Inflammatory macrophage (primary cell): ENCODE measurements around the gene R3HDM1.
A peak's percentile ranks its signal among the peaks of the same experiment; 100 is the strongest.
"Not testable (repeated sequence)": the region's sequence is repeated elsewhere in the genome, so short reads cannot be mapped to it uniquely, and the experiment has no call there.

ENCODE experiments used
- DNase-seq, 2 donors: peaks; one replicate each; pipeline ENCODE4 v3.0.0-alpha.2; 2020 to 2022

The R3HDM1 gene

GRCh38 chr2:135573620-135574019, 42.3 kb downstream of the R3HDM1 start:
- DNase-seq: no peak

GRCh38 chr2:135581282-135581681, 50.0 kb downstream of the R3HDM1 start:
- no peak for DNase-seq

DNA sequence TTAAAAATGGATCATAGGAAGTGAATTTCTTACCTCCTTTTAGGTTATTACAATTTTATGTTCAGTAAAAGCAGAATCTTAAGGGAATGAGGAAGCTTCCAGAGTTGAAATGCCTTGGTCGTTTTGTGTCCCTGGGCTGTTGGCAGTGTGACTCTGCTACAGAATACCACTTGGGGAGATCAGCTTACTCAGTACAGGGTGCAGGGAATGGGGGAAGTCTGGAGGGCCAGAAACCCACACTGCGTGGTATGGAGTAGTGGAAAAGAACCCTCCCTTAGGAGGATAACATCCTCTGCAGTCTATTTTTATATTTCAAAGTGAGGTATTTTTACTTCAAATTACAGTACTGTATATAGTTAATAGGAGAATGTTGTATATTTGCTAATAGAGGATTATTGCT, 51.1 kb downstream of the R3HDM1 start:
- DNase-seq: peak; percentile 18 to 20

DNA sequence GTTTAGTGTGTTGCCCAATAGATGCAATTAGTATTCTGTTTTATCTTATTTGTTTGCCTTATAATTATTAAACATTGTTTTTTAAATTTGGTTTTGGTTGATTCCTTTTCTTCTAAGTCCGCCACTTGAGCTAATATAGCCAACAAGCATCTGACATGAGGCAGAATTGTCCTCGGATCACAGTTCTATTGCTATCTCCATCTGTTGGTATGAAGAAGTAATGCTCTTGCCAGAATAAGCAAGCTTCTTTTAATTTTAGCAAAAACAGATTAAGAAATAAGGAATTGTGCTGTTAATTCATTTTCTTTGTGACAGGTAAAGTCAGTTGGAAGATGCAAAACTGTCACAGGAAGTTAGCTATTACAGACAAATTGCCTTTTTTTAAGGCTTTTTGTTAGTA, 54.3 kb downstream of the R3HDM1 start:
- no peak for DNase-seq

DNA sequence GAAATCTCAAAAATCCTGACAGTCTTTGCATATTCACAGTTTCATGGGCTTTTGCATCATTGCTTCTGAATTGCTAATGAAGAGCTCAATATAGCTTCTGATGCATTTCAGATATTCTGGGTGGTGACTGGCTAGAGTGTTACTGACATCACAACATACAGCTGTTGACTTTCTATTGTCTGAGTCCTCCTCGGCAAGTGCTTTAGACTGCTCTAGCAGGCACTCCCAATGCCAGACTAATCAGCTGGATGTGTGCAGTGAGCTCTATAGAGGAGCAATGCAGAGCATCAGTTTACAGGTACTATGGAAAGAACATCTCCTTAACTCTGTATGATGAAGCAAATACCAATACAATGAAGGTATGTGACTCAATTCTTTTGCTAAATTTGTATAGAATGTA, 54.9 kb downstream of the R3HDM1 start:
- no peak for DNase-seq

DNA sequence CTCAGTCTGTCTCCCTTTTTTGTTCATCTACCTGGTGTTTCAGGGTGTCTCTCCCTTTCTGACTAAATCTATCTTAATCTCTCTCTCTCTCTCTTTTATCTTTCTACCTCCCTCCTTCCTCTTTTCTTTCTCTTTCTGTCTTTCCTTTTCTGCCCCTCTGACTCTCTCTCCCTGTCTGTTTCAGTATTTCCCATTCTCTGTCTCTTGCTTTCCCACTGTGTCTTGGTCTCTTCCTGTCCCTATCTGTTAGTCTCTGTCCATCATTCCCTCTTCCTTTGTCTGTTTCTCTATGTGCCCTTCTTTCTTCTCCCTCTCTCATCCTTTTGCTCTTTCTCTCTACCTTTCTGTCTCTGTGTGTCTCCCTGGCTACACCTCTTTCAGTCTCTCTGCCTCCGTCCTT, 56.7 kb downstream of the R3HDM1 start:
- DNase-seq: no peak

GRCh38 chr2:135590619-135591260, 59.5 kb downstream of the R3HDM1 start:
- no peak for DNase-seq

GRCh38 chr2:135600915-135601314, 69.6 kb downstream of the R3HDM1 start:
- DNase-seq: peak in 1 of 2 donors; percentile 40

GRCh38 chr2:135603543-135603942, 72.3 kb downstream of the R3HDM1 start:
- no peak for DNase-seq

DNA sequence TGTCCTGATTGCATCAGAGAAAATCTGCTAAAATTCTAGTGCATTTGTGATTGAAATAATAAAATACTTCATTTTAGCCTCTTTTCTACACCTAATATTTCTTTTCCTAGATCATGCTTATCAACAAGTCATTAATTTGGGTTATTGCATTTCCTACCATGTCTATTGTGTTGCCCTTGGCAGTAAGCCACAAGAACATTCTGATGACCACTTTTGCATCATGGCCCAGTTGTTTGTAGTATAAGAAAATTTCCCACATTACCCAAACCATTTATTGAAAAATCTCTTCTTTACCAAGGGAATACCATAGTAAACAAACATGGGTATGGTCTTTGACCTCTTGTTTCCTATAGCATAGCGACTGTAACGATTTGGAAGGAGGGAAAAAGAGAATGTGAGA, 76.3 kb downstream of the R3HDM1 start:
- no peak for DNase-seq

DNA sequence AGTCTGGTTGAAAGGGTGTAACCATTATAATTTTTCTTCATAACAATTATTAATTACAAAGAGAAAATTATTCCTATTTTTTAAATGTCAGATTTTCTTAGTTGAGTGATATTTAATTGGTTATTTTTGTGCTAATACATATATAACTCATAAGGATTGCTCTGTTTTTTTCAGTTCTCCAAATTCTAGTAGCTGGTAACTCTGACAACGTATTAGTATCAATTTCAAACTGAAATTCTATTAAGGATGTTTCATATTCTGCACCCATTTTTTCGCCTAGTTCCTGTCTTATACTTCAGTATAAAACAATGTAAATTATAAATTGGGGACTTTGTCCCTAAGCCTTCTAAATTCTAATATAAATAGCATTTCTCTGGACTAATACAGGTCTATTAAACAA, 81.0 kb downstream of the R3HDM1 start:
- DNase-seq: no peak

- DNase-seq: no peak
Observed at GRCh38 chr2:135615404-135615803, 84.1 kb downstream of the R3HDM1 start.

GRCh38 chr2:135617501-135618015, 86.3 kb downstream of the R3HDM1 start:
- no peak for DNase-seq

DNA sequence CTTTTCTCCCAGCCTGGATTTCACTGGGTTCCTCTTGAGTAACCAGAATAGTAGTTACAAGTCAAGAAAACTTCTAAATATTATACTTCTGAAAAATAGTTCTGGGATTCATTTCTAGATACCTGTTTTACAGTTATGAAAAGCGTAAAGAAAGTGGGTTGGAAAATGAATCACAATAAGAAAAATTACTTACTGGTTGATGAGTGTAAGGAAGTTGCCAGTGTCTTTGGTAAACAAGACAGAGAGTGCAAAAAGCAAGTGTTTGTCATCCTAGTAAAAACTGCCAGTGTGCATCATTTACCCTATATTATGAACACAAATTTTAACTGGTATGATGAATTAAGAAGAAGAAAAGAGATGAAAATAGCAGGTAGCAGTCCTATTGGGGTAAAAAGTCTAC, 88.9 kb downstream of the R3HDM1 start:
- DNase-seq: no peak

DNA sequence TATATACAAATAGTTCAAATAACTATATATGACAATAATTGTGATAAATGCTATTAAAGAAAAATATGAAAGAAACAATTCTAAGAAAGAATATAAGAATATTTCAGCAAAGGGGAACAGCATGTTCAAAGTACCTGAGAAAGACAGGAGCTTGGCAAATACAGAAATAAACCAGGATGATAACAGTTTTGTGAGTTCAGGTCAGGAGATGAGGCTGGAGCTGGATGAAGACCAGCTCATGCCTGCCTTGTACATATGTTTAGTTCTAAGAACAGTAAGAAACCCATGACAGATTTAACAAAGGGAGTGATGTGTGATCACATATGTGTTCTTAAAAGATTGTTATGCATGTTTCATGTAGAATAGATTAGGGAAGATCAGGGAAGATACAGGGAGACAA, 98.2 kb downstream of the R3HDM1 start:
- no peak for DNase-seq

DNA sequence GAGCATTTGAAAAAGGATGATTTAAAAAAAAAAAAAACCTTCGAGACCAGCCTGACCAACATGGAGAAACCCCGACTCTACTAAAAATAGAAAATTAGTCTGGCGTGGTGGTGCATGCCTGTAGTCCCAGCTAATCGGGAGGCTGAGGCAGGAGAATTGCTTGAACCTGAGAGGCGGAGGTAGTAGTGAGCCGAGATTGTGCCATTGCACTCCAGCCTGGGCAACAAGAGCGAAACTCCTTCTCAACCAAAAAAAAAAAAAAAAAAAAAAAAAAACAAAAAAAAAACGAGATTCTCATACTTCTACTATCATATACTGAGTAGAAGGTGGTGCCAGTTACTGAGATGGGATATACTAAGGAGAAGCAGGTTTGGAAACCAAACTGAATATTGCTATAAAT, 98.8 kb downstream of the R3HDM1 start:
- not testable (repeated sequence) for DNase-seq

DNA sequence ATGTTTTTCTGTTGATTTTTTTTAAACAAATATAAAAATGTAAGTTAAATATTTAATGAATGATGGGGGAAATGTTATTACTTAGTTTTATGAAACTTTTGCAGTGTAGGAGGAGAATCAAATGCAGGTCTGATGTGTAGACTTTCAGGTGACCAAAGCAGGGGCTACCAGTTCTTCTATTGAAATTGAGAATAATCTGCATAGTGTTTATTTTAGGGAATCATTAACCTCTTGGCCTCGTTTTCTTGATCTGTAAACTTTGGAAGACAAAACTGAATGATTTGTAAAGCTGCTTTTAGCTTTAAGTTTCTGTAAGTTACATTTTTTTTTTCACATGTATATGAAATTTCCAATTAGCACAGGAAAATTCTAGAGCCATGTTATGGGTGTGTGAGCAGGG, 99.2 kb downstream of the R3HDM1 start:
- DNase-seq: no peak

- no peak for DNase-seq
Observed at GRCh38 chr2:135633582-135633981, 102.3 kb downstream of the R3HDM1 start.

GRCh38 chr2:135635212-135635835, 104.0 kb downstream of the R3HDM1 start:
- DNase-seq: no peak

- no peak for DNase-seq
Observed at GRCh38 chr2:135636982-135637381, 105.7 kb downstream of the R3HDM1 start.

- DNase-seq: no peak
Observed at GRCh38 chr2:135637456-135638087, 106.3 kb downstream of the R3HDM1 start.

- no peak for DNase-seq
Observed at GRCh38 chr2:135638825-135639224, 107.5 kb downstream of the R3HDM1 start.

DNA sequence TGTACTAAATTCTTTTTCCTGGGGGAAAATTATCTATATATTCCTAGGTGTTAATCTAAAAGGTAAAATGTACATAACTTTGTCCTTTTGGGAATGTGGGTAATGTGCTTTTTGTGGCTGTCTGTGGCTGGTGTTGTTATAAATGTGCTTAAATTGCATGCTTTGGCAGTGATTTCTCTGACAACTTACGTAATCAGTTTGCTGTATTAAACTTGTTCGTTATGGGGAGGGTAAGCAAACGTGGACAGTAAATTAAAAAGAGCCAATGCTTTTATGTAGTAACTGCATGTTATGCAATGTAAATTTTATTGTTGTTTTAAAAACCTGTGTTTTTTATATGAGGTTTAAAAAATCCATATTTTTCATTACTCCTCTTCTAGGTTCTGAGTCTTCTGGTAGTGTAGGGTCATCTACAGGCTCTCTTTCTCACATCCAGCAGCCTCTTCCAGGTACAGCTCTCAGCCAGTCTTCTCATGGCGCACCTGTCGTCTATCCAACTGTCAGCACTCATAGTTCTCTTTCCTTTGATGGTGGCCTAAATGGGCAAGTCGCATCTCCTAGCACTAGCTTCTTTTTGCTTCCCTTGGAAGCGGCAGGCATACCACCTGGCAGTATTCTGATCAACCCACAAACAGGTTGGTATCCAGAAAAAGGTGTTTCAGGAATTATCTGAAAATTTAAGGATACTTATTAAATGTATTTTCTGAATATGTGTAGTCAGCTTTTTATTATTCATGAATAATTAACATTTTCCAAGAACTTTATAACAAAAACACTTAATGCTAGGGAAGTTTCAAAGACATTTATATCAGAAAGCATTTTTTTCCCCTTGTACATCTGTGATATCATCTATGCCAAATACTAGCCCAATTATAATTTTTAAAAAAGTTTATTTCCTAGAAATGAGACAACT, 110.1 kb downstream of the R3HDM1 start:
- no peak for DNase-seq
